Smooth muscle cell (in vitro differentiated cells): ENCODE measurements around the gene CD81. TPM values are rescaled to one million over a fixed set of nuclear protein-coding genes. Genes with fewer than 3 reads are reported as not detected.
A peak's percentile ranks its signal among the peaks of the same experiment; 100 is the strongest.

ENCODE experiments used
- DNase-seq: peaks from one replicate; lab custom pipeline; 2025; ENCODE audit not compliant: unreplicated experiment; lab: John Stamatoyannopoulos, UW
- H2AFZ ChIP-seq: fragments of 200-600 bp; sonication (generic); 2 replicates; pipeline ENCODE4 v1.6.0; 2016; ENCODE audit warnings: antibody characterized with exemption, low read depth, mild to moderate bottlenecking
- H3F3A ChIP-seq: fragments of 200-600 bp; sonication (generic); 2 replicates; pipeline ENCODE4 v1.6.0; 2017; ENCODE audit warnings: antibody characterized with exemption, low read depth
- H3K27ac ChIP-seq: fragments of 200-600 bp; sonication (generic); 2 replicates; pipeline ENCODE4 v1.5.1; 2016; ENCODE audit warnings: low read depth, mild to moderate bottlenecking
- H3K27me3 ChIP-seq: fragments of 200-600 bp; sonication (generic); 2 replicates; pipeline ENCODE4 v1.6.1; 2016; ENCODE audit warnings: low read depth, mild to moderate bottlenecking
- H3K36me3 ChIP-seq: fragments of 200-600 bp; sonication (generic); 2 replicates; pipeline ENCODE4 v1.5.1; 2016; ENCODE audit warnings: low read depth
- H3K4me1 ChIP-seq: fragments of 200-600 bp; sonication (generic); 2 replicates; pipeline ENCODE4 v1.5.1; 2016; ENCODE audit warnings: low read depth
- H3K4me2 ChIP-seq: fragments of 200-600 bp; sonication (generic); 2 replicates; pipeline ENCODE4 v1.6.0; 2016; ENCODE audit warnings: mild to moderate bottlenecking
- H3K4me3 ChIP-seq: fragments of 200-600 bp; sonication (generic); 2 replicates; pipeline ENCODE4 v1.5.1; 2016; ENCODE audit warnings: mild to moderate bottlenecking
- H3K79me2 ChIP-seq: fragments of 200-600 bp; sonication (generic); 2 replicates; pipeline ENCODE4 v1.6.0; 2016; ENCODE audit warnings: low read depth, mild to moderate bottlenecking
- H3K9ac ChIP-seq: fragments of 200-600 bp; sonication (generic); 2 replicates; pipeline ENCODE4 v1.6.0; 2016; ENCODE audit warnings: low read depth
- H3K9me3 ChIP-seq: fragments of 200-600 bp; sonication (generic); replicated peaks from 2 replicates; pipeline ENCODE4 v1.5.1; 2016; ENCODE audit warnings: low read depth
- H4K20me1 ChIP-seq: fragments of 200-600 bp; sonication (generic); 2 replicates; pipeline ENCODE4 v1.6.0; 2016; ENCODE audit warnings: low read depth
- CTCF ChIP-seq: fragments of 200-600 bp; sonication (generic); IDR thresholded peaks from 2 replicates; pipeline ENCODE4 v1.5.1; 2017; ENCODE audit warnings: borderline replicate concordance, mild to moderate bottlenecking, antibody characterized with exemption; ENCODE audit not compliant: insufficient read depth, poor library complexity, severe bottlenecking
- WGBS: methylation state at CpG from one replicate; pipeline ENCODE4 v1.1.7; 2016; ENCODE audit warnings: low lambda C conversion rate; 5-methylcytosine and 5-hydroxymethylcytosine counted together
- polyA plus RNA-seq: library from polyadenylated mRNA; unstranded; fragments of >200 nt; fragmentation: Nextera tagmentation; extraction: Ambion mirVana; gene quantifications from 2 replicates; pipeline ENCODE4 v1.2.1, GENCODE V29; 2016
- total RNA-seq: library from RNA; depleted of rRNA; stranded (reverse); fragments of >200 nt; gene quantifications from 2 replicates; pipeline ENCODE4 v1.2.3, GENCODE V29; 2014

CD81 gene
- total and polyA plus RNA-seq, 2 experiments from 2014 or later, result 191 to 519 TPM

GRCh38 chr11:2428322-2428795 lies 51.2 kb downstream of the CD81 start:
- DNase-seq, result peak; percentile 14
- H3K4me2 ChIP-seq, result no peak overlapping the region
- H3K27ac ChIP-seq, result no peak overlapping the region
- H3F3A ChIP-seq, result no peaks in the 10 kb centered on the region
- no peaks in the 10 kb centered on the region for H4K20me1 ChIP-seq
- no peak overlapping the region for H2AFZ ChIP-seq
- H3K9ac ChIP-seq, result no peak overlapping the region
- WGBS, result 53% methylated on average over 8 of the region's 8 CpGs
- H3K4me3 ChIP-seq, result no peak overlapping the region
- no peaks in the 10 kb centered on the region for H3K36me3 ChIP-seq
- no peaks in the 10 kb centered on the region for H3K4me1 ChIP-seq
- H3K27me3 ChIP-seq, result no peaks in the 10 kb centered on the region
- no peaks in the 10 kb centered on the region for H3K79me2 ChIP-seq
- H3K9me3 ChIP-seq, result no peaks in the 10 kb centered on the region
- TF ChIP-seq CTCF, result peak; percentile 89

GRCh38 chr11:2431395-2431794 lies 54.3 kb downstream of the CD81 start:
- Histone ChIP-seq H3K4me1 (no peaks in the 10 kb centered on the region), H3K36me3 (no peaks in the 10 kb centered on the region), H3K9me3 (no peaks in the 10 kb centered on the region), H2AFZ (no peak overlapping the region), H4K20me1 (no peaks in the 10 kb centered on the region), H3K9ac (no peak overlapping the region), H3K79me2 (no peaks in the 10 kb centered on the region), H3K27ac (no peak overlapping the region), H3F3A (no peaks in the 10 kb centered on the region), H3K4me2 (no peak overlapping the region), H3K4me3 (no peak overlapping the region), H3K27me3 (peaks cover 1% of the 10 kb centered on the region)
- no peak for TF ChIP-seq CTCF
- 88% methylated on average over 1 of the region's 1 CpG for WGBS
- DNase-seq, result no peak

- Histone ChIP-seq H4K20me1 (no peaks in the 10 kb centered on the region), H3K9ac (no peak overlapping the region), H3K4me1 (no peaks in the 10 kb centered on the region), H3K4me2 (no peak overlapping the region), H3K9me3 (no peaks in the 10 kb centered on the region), H3K4me3 (no peak overlapping the region), H3F3A (no peaks in the 10 kb centered on the region), H3K27ac (no peak overlapping the region), H2AFZ (no peak overlapping the region), H3K27me3 (peaks cover 9% of the 10 kb centered on the region), H3K79me2 (no peaks in the 10 kb centered on the region), H3K36me3 (no peaks in the 10 kb centered on the region)
- 85% methylated on average over 15 of the region's 15 CpGs for WGBS
- DNase-seq, result no peak
- no peak for TF ChIP-seq CTCF
Observed at GRCh38 chr11:2432171-2432621, 55.1 kb downstream of the CD81 start.

- TF ChIP-seq CTCF, result no peak
- no peaks in the 10 kb centered on the region for H3F3A ChIP-seq
- no peaks in the 10 kb centered on the region for H4K20me1 ChIP-seq
- WGBS, result 92% methylated on average over 13 of the region's 13 CpGs
- H3K4me2 ChIP-seq, result no peak overlapping the region
- no peaks in the 10 kb centered on the region for H3K4me1 ChIP-seq
- no peak overlapping the region for H3K27ac ChIP-seq
- no peaks in the 10 kb centered on the region for H3K36me3 ChIP-seq
- H3K9ac ChIP-seq, result no peak overlapping the region
- H3K9me3 ChIP-seq, result no peaks in the 10 kb centered on the region
- peaks cover 13% of the 10 kb centered on the region for H3K27me3 ChIP-seq
- no peak for DNase-seq
- no peak overlapping the region for H2AFZ ChIP-seq
- no peak overlapping the region for H3K4me3 ChIP-seq
- no peaks in the 10 kb centered on the region for H3K79me2 ChIP-seq
Observed at GRCh38 chr11:2432628-2433071, 55.5 kb downstream of the CD81 start.
